MCF 10A (cell line): ENCODE measurements around the gene GPC6. TPM values are rescaled to one million over a fixed set of nuclear protein-coding genes. Genes with fewer than 3 reads are reported as not detected.

ENCODE experiments used
- BruUV-seq: library from RNA; stranded (reverse); fragments of 400-500 nt; replicated peaks from 2 replicates; lab custom pipeline; 2021; lab: Mats Ljungman, UMichigan
- CTCF ChIA-PET: fragments of 300-600 bp; sonication (Branson Sonifier 250); formaldehyde crosslinking; extraction: SDS; loops from one replicate; lab custom pipeline; 2021; ENCODE audit warnings: antibody characterized with exemption, inconsistent platforms; lab: Yijun Ruan, JAX
- POLR2A ChIA-PET: fragments of 300-600, 350-650 bp; sonication (Branson Sonifier 250); formaldehyde crosslinking; extraction: SDS; loops from one replicate; lab custom pipeline; 2020; ENCODE audit warnings: antibody characterized with exemption, inconsistent platforms; lab: Yijun Ruan, JAX
- DNase-seq: peaks from one replicate; pipeline ENCODE4 v3.0.0-alpha.2; 2018; ENCODE audit not compliant: unreplicated experiment
- H3K27ac Mint-ChIP-seq: one replicate; pipeline ENCODE4 v1.8.0; 2022; ENCODE audit warnings: mild to moderate bottlenecking, low read depth, mixed read lengths; ENCODE audit not compliant: unreplicated experiment
- H3K27me3 Mint-ChIP-seq: one replicate; pipeline ENCODE4 v1.8.0; 2022; ENCODE audit warnings: mixed read lengths; ENCODE audit not compliant: insufficient read depth, unreplicated experiment
- H3K36me3 Mint-ChIP-seq: one replicate; pipeline ENCODE4 v1.8.0; 2022; ENCODE audit warnings: mild to moderate bottlenecking, moderate library complexity, mixed read lengths; ENCODE audit not compliant: insufficient read depth, unreplicated experiment
- H3K4me1 Mint-ChIP-seq: one replicate; pipeline ENCODE4 v1.8.0; 2022; ENCODE audit warnings: mixed read lengths; ENCODE audit not compliant: insufficient read depth, unreplicated experiment
- H3K4me3 Mint-ChIP-seq: one replicate; pipeline ENCODE4 v1.8.0; 2022; ENCODE audit warnings: mild to moderate bottlenecking, moderate library complexity, mixed read lengths; ENCODE audit not compliant: unreplicated experiment
- H3K9me3 Mint-ChIP-seq: one replicate; pipeline ENCODE4 v1.8.0; 2022; ENCODE audit warnings: mixed read lengths; ENCODE audit not compliant: unreplicated experiment
- CTCF ChIP-seq: fragments of 200-600 bp; IDR thresholded peaks from one replicate; pipeline ENCODE4 v1.8.0; 2022; ENCODE audit warnings: antibody characterized with exemption, mild to moderate bottlenecking; ENCODE audit not compliant: unreplicated experiment
- intact Hi-C: fragments of 100-400 bp; cut with micrococcal nuclease; formaldehyde crosslinking; loops from 2 replicates; pipeline ENCODE4 v1.14.1; 2022
- total RNA-seq: library from RNA; stranded (reverse); gene quantifications from 2 replicates; pipeline ENCODE4 v1.2.3, GENCODE V29; 2022

Gene GPC6
- total RNA-seq, 1 experiment from 2014 or later = 8.4 TPM

GRCh38 chr13:93254775-93255174 is 28.2 kb downstream of the GPC6 start:
- no peaks in the 10 kb centered on the region for H3K36me3 Mint-ChIP-seq
- POLR2A ChIA-PET = interaction anchor here (0.5 to 1.0 kb wide), 5 partner anchors 9 to 1841 kb away, joined by 3 to 5 read pairs (median 3); no protein-coding TSS in a partner anchor
- H3K4me3 Mint-ChIP-seq = no peak overlapping the region
- TF ChIP-seq CTCF = no peak
- H3K27ac Mint-ChIP-seq = peak overlapping the region; percentile 9
- intact Hi-C loops = no loop called here
- H3K9me3 Mint-ChIP-seq = no peaks in the 10 kb centered on the region
- H3K4me1 Mint-ChIP-seq = peaks cover 4% of the 10 kb centered on the region
- CTCF ChIA-PET = interaction anchor here (0.5 to 0.7 kb wide), 2 partner anchors 271 to 361 kb away, joined by 3 read pairs; no protein-coding TSS in a partner anchor
- peak; percentile 33 for DNase-seq
- no peaks in the 10 kb centered on the region for H3K27me3 Mint-ChIP-seq
- BruUV-seq = no TSS peak

GRCh38 chr13:93256998-93257397 is 30.4 kb downstream of the GPC6 start:
- no peak for DNase-seq
- Mint-ChIP-seq H3K9me3 (no peaks in the 10 kb centered on the region), H3K4me1 (peaks cover 2% of the 10 kb centered on the region), H3K27ac (no peak overlapping the region), H3K4me3 (no peak overlapping the region), H3K27me3 (no peaks in the 10 kb centered on the region), H3K36me3 (no peaks in the 10 kb centered on the region)
- POLR2A ChIA-PET = no interaction called here
- intact Hi-C loops = no loop called here
- TF ChIP-seq CTCF = no peak
- CTCF ChIA-PET = interaction anchor here (1.1 to 1.4 kb wide), 2 partner anchors 8 to 13 kb away, joined by 3 read pairs; no protein-coding TSS in a partner anchor
- no TSS peak for BruUV-seq

GRCh38 chr13:93259527-93260080 is 33.0 kb downstream of the GPC6 start:
- DNase-seq = no peak
- H3K27ac Mint-ChIP-seq = no peak overlapping the region
- H3K9me3 Mint-ChIP-seq = no peaks in the 10 kb centered on the region
- BruUV-seq = no TSS peak
- no peaks in the 10 kb centered on the region for H3K27me3 Mint-ChIP-seq
- intact Hi-C loops = no loop called here
- H3K4me1 Mint-ChIP-seq = peaks cover 13% of the 10 kb centered on the region
- no peak overlapping the region for H3K4me3 Mint-ChIP-seq
- no peaks in the 10 kb centered on the region for H3K36me3 Mint-ChIP-seq
- CTCF ChIA-PET = interaction anchor here (0.6 kb wide), 1 partner anchor 384 kb away, joined by 3 read pairs; no protein-coding TSS in a partner anchor
- TF ChIP-seq CTCF = no peak
- POLR2A ChIA-PET = interaction anchor here (0.6 to 2.0 kb wide), 2 partner anchors 10 to 1070 kb away, joined by 3 to 6 read pairs; no protein-coding TSS in a partner anchor

GRCh38 chr13:93260591-93260990 is 34.0 kb downstream of the GPC6 start:
- H3K9me3 Mint-ChIP-seq = no peaks in the 10 kb centered on the region
- H3K4me1 Mint-ChIP-seq = peaks cover 13% of the 10 kb centered on the region
- POLR2A ChIA-PET = interaction anchor here (0.9 kb wide), 1 partner anchor 11 kb away, joined by 4 read pairs; no protein-coding TSS in a partner anchor
- no peak overlapping the region for H3K27ac Mint-ChIP-seq
- intact Hi-C loops = no loop called here
- BruUV-seq = no TSS peak
- no peaks in the 10 kb centered on the region for H3K36me3 Mint-ChIP-seq
- H3K4me3 Mint-ChIP-seq = no peak overlapping the region
- peak; percentile 20 for DNase-seq
- H3K27me3 Mint-ChIP-seq = no peaks in the 10 kb centered on the region
- CTCF ChIA-PET = no interaction called here
- no peak for TF ChIP-seq CTCF
